WI38 (cell line): ENCODE measurements around the gene SLC1A7.

Experiments
- H3K4me3 ChIP-seq: 2 replicates; pipeline ENCODE4 v1.5.1; 2011; ENCODE audit warnings: low read depth, mild to moderate bottlenecking, control low read depth, low read length
- TF ChIP-seq, protein P1 (sequence below): IDR thresholded peaks from 2 replicates; pipeline ENCODE4 v1.5.1; 2012; ENCODE audit warnings: low read depth, mild to moderate bottlenecking, control low read depth, low read length

Gene SLC1A7

DNA sequence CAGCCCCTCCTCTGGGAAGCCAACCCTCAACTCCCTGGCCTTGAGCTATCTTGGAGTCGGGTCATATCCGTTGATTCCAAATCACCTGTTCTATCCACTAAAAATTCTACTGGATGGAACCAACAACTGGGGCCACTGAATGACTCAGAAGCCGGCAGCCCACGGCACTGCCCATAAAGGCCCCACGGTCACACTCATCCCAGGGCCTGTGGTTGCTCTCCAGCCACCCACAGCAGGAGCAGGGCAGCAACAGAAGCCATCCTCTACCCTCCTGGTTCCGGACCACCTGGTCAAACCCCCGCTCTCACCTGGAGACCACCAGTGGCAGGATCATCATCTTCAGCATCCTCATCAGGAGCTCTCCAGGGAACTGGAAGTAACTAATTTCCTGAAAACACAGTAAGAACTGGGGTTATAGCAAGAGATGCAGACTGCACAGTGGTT lies 8.4 kb downstream of the SLC1A7 start:
- no peak overlapping the region for H3K4me3 ChIP-seq
- TF ChIP-seq, protein P1, sequence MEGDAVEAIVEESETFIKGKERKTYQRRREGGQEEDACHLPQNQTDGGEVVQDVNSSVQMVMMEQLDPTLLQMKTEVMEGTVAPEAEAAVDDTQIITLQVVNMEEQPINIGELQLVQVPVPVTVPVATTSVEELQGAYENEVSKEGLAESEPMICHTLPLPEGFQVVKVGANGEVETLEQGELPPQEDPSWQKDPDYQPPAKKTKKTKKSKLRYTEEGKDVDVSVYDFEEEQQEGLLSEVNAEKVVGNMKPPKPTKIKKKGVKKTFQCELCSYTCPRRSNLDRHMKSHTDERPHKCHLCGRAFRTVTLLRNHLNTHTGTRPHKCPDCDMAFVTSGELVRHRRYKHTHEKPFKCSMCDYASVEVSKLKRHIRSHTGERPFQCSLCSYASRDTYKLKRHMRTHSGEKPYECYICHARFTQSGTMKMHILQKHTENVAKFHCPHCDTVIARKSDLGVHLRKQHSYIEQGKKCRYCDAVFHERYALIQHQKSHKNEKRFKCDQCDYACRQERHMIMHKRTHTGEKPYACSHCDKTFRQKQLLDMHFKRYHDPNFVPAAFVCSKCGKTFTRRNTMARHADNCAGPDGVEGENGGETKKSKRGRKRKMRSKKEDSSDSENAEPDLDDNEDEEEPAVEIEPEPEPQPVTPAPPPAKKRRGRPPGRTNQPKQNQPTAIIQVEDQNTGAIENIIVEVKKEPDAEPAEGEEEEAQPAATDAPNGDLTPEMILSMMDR = no peak

GRCh38 chr1:53133261-53134041 lies 9.0 kb downstream of the SLC1A7 start:
- H3K4me3 ChIP-seq = no peak overlapping the region
- TF ChIP-seq, protein P1 = no peak

DNA sequence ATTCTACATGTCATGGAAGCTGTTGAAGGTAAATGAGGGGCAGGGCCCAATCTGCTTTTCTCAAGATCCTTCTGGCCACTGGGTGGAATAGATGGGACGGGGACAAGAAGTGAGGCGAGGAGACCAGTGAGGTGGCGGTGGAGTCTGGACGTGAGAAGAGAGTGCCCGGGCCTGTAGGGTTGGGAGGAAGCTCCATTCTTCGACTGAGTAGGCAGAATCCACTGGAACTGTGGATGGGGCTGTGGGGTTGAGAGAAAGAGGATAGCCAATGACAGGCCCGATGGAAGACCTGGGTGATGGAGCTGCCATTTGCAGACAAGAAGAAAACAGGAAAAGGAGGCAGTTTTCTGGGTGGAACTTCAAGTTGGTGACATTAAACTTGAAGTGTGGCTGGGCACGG lies 10.3 kb downstream of the SLC1A7 start:
- H3K4me3 ChIP-seq = no peak overlapping the region
- TF ChIP-seq, protein P1 = no peak

- H3K4me3 ChIP-seq = no peak overlapping the region
- TF ChIP-seq, protein P1 = no peak
Observed at GRCh38 chr1:53131590-53131938, 10.9 kb downstream of the SLC1A7 start.

- H3K4me3 ChIP-seq = no peak overlapping the region
- TF ChIP-seq, protein P1 = no peak
Observed at GRCh38 chr1:53130878-53131589, 11.4 kb downstream of the SLC1A7 start.

DNA sequence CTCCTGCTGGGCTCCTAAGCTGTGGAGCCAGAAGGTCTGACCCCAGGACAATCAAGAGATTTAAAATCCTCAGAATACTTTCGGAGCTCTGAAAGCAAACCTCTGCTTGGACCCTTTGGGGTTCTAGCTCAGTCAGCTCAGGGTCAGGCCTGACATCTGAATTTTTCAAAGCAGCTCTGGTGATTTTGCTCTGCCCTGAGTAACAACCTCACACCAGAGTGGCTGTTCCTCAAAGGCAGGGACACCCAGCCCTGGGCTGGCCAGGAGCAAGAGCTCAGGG lies 11.9 kb downstream of the SLC1A7 start:
- no peak overlapping the region for H3K4me3 ChIP-seq
- TF ChIP-seq, protein P1 = no peak

DNA sequence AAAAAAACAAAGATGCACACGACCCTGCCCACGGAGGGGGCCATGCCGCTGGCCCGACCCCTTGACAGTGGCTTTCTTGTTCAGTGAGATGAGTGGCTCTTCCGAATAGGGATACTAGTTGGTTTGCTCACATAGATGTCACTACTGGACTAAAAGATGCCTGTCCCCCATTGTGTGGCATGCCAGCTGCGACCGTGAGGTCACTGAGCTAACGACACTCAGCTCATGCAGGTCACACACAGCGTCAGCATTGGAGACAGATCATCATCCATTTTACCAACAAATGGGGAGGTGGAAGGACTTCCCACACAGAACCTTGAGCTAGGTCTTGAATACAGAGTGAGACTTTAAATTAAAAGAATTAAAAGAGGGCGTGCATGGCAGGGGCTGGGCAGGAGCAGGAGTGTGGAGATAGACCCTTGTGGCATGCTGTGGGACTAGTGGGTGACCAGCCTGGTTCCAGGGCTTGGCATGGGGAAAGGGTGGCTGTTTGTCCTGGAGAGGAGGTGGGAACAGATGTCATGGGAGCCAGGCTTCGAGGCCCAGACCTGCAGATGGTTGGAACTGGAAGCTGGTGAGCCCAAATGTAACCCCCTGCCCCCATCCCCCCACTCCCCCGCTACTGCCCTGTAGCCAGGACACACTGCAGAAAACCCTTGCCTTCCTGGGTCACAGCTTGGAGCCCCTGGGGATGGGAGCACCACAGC lies 12.4 kb downstream of the SLC1A7 start:
- no peak overlapping the region for H3K4me3 ChIP-seq
- TF ChIP-seq, protein P1 = no peak
